ENCODE data around the gene NAT14.
"Not testable (repeated sequence)": the region's sequence is repeated elsewhere in the genome, so short reads cannot be mapped to it uniquely, and the experiment has no call there.

The NAT14 gene

DNA sequence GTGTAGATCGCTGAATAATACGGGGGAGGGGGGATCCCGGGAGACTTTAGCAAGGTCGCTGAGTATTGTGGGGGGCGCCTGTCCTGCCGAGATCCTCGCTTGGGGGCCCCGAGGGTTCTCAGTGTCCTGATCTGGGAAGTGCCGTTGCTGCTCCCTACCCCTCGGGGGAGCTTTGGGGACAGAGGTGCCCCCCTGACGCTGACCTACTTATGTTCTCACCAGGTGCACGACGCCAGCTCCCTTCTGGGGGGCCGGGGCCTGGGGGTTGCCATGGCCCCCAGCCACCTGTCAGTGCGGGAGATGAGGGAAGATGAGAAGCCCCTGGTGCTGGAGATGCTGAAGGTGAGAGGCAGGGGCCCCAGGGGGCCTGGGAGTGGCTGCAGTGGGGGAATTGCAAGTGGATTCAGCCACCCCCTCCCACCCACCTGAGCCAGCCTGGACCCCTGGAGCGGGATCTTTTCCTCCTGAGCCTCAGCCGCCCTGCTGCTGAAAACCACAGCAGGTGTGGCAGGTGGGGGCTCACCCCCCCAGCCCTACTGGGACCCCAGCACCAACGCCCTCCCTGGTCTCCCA lies 537 bp downstream of the NAT14 start:
- in situ Hi-C loops (cut with MboI; ENCODE audit: low sequenced_read_pairs): no loop called here

- in situ Hi-C loops (cut with MboI; ENCODE audit: low sequenced_read_pairs): no loop called here
These were observed 1.3 kb downstream of the NAT14 start for GRCh38 chr19:55486043-55486970.

- in situ Hi-C loops (cut with MboI; ENCODE audit: low sequenced_read_pairs): no loop called here
These were observed 2.3 kb downstream of the NAT14 start for GRCh38 chr19:55486971-55487923.

- in situ Hi-C loops (cut with MboI; ENCODE audit: low sequenced_read_pairs): no loop called here
These were observed 3.1 kb downstream of the NAT14 start, which contains the start of gene SSC5D for GRCh38 chr19:55487924-55488687. Gene SSC5D, plus strand, starts transcription at chr19:55488436. Its CDS starts 154 bp downstream, at chr19:55488590.

- in situ Hi-C loops (cut with MboI; ENCODE audit: low sequenced_read_pairs): no loop called here
These were observed 4.2 kb downstream of the NAT14 start for GRCh38 chr19:55488986-55489710.

GRCh38 chr19:55489711-55490477 lies 4.9 kb downstream of the NAT14 start:
- in situ Hi-C loops (cut with MboI; ENCODE audit: low sequenced_read_pairs): no loop called here

DNA sequence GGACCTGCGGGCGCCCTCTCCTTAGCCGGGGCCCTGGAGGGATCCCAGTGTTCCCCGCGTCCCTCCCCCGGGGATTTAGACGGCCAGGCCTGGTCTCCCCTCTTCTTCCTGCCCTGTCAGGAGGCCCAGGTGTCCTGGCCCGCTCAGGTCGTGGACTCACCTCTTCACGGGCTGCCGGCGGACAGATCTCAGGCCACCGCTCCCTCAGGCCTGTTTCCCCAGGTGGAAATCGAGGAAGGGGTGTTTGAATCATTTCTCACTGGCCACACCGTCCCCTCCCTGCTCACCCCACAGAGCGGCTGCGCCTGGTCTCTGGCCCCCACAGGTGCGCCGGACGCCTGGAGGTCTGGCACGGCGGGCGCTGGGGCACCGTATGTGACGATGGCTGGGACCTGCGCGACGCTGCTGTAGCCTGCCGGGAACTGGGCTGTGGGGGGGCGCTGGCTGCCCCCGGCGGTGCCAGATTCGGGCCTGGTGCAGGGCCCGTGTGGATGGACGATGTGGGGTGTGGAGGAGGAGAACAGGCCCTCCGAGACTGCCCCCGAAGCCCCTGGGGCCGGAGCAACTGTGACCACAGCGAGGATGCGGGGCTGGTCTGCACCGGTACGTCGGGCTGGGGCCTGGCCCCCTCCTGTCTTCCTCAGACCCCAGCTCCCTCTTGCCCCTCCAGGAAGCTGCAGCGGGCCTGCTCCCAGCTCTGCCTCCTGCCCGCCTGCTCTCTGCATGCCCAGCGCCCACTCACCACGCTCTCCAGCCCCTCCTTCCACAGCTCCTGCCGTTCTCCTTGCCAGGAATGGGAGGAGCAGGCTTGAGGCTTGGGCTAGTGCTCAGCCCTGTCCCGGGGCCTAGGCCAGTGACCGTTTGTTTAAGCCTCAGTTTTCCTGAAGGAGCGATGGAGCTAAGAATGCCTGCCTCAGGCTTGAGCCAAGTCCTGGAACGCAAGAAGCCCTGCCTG lies 5.8 kb downstream of the NAT14 start:
- in situ Hi-C loops (cut with MboI; ENCODE audit: low sequenced_read_pairs): no loop called here

DNA sequence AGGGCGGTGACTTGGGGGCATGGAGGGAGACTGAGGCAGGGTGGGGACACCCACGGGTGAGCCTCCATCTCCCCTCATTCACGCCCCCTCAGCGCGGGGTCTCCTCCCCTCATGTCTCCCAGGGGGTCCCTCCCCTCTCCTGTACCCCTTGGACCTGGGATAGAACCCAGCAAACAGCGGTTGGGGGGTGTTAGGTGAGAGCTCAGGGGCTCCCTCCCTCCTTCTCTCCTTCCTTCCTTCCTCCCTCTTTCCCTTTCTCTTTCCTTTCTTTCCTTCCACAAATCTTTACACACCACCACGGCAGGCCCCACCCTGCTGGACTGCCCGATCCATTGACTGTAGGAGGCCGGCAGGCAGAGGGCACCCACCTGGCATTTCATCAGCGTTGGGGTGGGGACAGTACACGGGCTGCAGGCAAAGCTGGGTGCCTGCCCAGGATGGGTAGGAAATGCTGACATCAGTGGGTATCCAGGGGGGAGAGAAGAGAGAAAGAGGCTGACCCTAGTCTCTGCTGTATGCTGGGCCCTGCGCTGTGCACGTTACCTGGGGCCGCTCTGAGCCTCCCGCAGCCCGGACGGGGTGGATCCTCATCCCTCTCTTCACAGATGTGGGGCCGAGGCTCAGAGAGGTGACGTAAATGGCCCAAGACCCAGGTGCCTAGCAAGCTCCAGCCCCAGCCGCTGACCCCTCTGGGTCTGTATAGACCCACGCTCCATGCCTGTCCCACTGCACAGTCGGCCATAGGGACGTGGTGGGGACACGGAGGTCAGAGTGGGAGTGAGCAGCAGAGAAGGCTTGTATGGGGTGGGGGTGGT lies 6.8 kb downstream of the NAT14 start:
- in situ Hi-C loops (cut with MboI; ENCODE audit: low sequenced_read_pairs): no loop called here

DNA sequence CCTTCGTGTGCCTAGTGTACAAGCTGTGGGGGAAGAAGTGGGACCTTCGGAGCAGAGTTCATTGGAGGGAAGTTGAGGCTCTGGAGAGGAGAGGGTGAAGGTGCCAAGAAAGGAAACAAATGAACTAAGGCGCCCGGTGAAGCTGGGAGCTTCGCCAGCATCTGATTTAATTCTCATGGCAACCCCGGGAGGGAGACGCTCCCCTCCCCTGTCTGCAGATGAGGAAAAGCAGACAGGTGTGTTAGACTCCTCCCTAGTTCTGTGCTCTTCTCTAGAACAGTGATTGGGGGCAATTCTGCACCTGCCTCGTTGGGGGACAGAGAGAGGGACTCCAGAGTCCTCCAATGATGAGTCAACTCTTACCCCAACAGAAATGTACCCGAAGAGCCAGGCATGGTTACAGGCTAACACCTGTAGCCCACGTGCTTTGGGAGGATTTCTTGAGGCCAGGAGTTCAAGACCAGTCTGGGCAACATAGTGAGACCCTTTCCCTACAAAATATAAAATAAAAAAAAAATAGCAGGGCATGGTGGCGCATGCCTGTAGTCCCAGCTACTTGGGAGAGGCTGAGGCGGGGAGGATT lies 7.5 kb downstream of the NAT14 start:
- in situ Hi-C loops (cut with MboI; ENCODE audit: low sequenced_read_pairs): no loop called here

DNA sequence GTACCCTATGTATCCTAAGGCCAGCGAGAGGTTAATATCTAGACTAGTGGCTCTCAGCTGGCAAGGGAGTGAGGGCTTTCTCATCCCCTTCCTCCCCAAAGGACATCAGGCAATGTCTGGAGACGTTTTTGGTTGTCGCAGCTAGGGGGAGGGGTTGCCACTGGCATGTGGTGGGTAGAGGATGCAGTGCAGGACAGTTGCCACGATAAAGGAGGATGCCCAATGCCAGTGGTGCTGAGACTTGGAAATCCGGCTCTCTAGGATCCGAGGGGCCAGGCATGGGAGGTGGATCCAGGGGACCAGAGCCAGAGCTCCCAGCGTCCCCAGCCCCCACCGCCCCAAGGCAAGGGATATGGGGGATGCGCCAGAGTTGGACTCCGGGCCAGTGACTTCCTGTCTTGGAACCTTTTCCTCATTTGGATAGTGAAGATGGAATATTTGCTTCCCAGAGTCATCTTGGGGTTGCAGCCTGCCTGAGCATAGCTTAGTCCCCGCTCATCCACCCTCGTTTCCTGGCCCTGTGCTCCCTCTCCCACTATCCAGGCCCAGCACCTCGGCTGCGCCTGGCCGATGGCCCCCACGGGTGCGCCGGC lies 8.2 kb downstream of the NAT14 start:
- in situ Hi-C loops (cut with MboI; ENCODE audit: low sequenced_read_pairs): no loop called here

- in situ Hi-C loops (cut with MboI; ENCODE audit: low sequenced_read_pairs): no loop called here
These were observed 8.7 kb downstream of the NAT14 start for GRCh38 chr19:55493645-55494171.

DNA sequence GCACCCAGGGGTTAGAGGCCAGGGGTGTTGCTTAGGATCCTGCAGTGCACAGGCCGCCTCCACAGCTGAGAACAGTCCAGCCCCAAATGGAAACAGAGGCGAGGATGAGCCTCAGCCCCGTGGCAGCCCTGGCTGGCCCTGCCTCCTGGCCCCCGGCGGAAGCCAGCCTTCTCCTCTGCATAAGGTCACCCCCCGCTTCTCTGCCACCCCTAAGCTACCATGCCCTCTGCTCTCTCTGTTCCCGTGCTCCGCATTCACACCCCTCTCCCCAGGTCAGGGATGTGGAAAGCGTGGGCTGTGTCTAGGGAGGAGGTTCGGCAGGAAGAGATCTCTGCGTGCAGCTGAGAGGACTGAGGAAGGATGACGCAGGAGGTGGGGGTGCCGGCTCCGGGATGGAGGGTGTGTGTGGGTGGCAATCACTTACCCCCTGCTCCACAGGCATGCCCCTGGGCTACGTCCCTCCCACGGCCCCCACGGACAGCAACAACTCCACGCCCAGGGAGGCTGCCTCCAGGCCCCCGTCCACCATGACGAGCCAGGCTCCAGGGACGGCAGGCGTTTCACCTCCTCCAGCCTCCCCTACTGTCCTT lies 9.3 kb downstream of the NAT14 start:
- in situ Hi-C loops (cut with MboI; ENCODE audit: low sequenced_read_pairs): no loop called here

DNA sequence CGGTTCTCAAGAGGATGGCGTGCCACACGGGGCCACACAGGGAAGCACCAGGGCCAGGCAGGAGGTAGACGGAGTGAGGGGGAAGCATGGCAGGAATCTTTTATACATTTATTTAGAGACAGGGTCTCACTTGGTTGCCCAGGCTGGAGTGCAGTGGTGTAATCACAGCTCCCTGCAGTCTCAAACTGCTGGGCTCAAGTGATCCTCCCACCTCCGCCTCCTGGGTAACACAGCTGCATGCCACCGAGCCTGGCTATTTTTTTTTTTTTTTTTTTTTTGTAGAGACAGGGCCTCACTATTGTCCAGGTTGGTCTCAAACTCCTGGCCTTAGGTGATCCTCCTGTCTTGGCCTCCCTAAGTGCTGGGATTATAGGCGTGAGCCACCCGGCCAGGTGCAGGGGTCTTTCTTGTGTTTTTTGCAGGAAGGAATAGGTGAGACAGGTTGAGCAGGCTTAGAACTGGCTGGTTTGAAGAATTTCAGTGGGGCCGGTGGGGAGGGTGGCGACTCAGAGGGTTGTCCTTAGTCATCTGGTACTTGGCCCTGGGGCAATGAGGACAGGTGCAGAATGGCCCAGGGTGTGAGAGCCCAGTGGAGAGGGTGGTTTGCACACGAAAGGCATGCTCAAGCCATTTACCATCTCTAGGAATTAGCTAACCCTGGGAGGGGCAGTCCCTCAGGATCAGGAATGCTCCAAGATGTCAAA lies 10.8 kb downstream of the NAT14 start:
- in situ Hi-C loops (cut with MboI; ENCODE audit: low sequenced_read_pairs): no loop called here

DNA sequence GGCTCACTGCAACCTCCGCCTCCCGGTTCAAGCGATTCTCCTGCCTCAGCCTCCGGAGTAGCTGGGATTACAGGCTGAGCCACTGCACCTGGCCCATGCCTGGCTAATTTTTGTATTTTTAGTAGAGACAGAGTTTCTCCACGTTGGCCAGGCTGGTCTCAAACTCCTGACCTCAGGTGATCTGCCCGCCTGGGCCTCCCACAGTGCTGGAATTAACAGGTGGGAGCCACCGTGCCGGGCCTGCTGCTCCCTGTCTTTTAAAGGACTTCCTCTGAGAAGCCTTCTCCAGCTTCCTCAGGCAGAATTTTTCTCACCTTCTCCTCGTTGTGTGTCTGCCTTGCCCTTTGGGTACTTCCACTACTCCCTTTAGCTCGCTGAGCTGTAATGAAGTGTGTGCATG lies 11.8 kb downstream of the NAT14 start:
- in situ Hi-C loops (cut with MboI; ENCODE audit: low sequenced_read_pairs): not testable (repeated sequence)

- in situ Hi-C loops (cut with MboI; ENCODE audit: low sequenced_read_pairs): no loop called here
These were observed 12.8 kb downstream of the NAT14 start for GRCh38 chr19:55497763-55498162.

Data from hTERT RPE-1 (cell line).